Aorta (tissue), 5 donors: ENCODE results near the gene TXNDC16. TPM values are rescaled to one million over a fixed set of nuclear protein-coding genes. Genes with fewer than 3 reads are reported as not detected.

ENCODE experiments used
- ATAC-seq: fragments of 200-7000 bp; cut with Tn5 transposase; one replicate; pipeline ENCODE4 v1.9.1; 2022; ENCODE audit warnings: moderate library complexity; ENCODE audit not compliant: low FRiP score
- DNase-seq, 2 donors: peaks; one replicate each; pipeline ENCODE4 v3.0.0-alpha.2; 2020
- H3K27ac ChIP-seq, 2 donors: one replicate each; pipeline ENCODE4 v1.5.1; 2013; ENCODE audit warnings: low read length in 2 of 2, mild to moderate bottlenecking in 2 of 2, moderate library complexity in 2 of 2, control low read depth in 1 of 2, inconsistent platforms in 1 of 2, low read depth in 1 of 2
- H3K27me3 ChIP-seq, 2 donors: one replicate each; pipeline ENCODE4 v1.6.1; 2013; ENCODE audit warnings: control low read depth in 1 of 2, low read length in 1 of 2, mild to moderate bottlenecking in 1 of 2, moderate library complexity in 1 of 2; ENCODE audit not compliant: insufficient read depth in 2 of 2, control insufficient read depth in 1 of 2
- H3K36me3 ChIP-seq, 2 donors: one replicate each; pipeline ENCODE4 v1.6.1; 2013; ENCODE audit warnings: control low read depth in 1 of 2, low read length in 1 of 2, mild to moderate bottlenecking in 1 of 2; ENCODE audit not compliant: insufficient read depth in 2 of 2, control insufficient read depth in 1 of 2
- H3K4me1 ChIP-seq, 2 donors: one replicate each; pipeline ENCODE4 v1.6.1; 2013; ENCODE audit warnings: low read length in 2 of 2, control low read depth in 1 of 2, mild to moderate bottlenecking in 1 of 2, moderate library complexity in 1 of 2; ENCODE audit not compliant: insufficient read depth in 2 of 2, control insufficient read depth in 1 of 2
- H3K4me3 ChIP-seq, 2 donors: one replicate each; pipeline ENCODE4 v1.5.1; 2013; ENCODE audit warnings: low read length in 2 of 2, control low read depth in 1 of 2, mild to moderate bottlenecking in 1 of 2
- H3K9me3 ChIP-seq: one replicate; pipeline ENCODE4 v1.6.1; 2013; ENCODE audit warnings: mild to moderate bottlenecking, low read length; ENCODE audit not compliant: control insufficient read depth
- WGBS, 2 donors: extraction: QIAGEN DNeasy Blood & Tissue Kit; methylation state at CpG; one replicate each; pipeline ENCODE4 v1.1.7; 2013; 5-methylcytosine and 5-hydroxymethylcytosine counted together
- intact Hi-C, 2 donors: fragments of 100-400 bp; cut with DNase I; formaldehyde crosslinking; loops; one replicate each; pipeline versions ENCODE4 v1.14.2 to v1.15.0; 2022
- polyA plus RNA-seq, 2 donors: library from polyadenylated mRNA; stranded (reverse); fragments of 200-250 nt; gene quantifications; one replicate each; pipeline ENCODE4 v1.2.3, GENCODE V29; 2013
- total RNA-seq, 2 donors: library from RNA; stranded (reverse); fragmentation: NEBNext Ultra II Directional; extraction: Animal tissue kit (Norgen Biotek cat#: 25700); gene quantifications; one replicate each; pipeline ENCODE4 v1.2.1, GENCODE V29; 2021
- donor health status: healthy with polysubstance abuse.
- donor health status: Bipolar disorder and iron deficiency.
- donor health status: DM: no; HTN: no; CAD: no.
- donor health status: DM: no; HTN: no; CAD: no.
- donor health status: DM: yes; HTN: yes; CAD: no.

Gene TXNDC16
- total and polyA plus RNA-seq, 4 donors, result 2.5 to 10.7 (median 9.4) TPM

DNA sequence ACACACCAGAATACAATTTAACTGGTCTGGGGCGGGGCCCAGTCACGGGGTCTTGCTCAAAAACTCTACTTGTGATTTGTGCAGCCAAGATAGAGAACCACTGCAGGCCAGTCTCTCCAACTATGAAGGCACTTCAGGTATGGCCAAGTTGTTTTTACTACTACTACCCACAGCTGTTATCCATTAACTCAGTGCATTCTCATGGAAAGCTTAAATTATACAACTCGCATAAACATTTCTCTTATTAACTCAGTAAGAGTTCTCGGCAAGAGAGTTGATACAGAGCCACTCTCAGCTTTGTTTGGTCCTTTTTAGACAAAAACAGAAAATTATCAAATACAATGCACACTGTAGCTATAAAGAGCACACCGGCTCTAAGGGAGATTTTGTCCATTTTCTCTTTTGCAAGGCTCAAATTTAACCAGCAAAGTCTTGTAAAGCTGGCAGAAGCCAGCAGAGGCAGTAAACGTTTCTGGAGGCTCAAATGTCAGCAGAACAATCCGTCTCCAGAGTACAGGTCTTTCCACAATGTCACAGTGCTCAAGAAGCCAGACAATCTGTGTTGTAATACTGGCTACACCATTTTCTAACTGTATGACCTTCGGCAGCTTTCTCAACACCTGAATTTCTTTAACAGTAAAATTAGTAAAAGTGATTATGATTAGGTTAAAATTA, 152.2 kb downstream of the TXNDC16 start:
- no peaks in the 10 kb centered on the region for H3K4me1 ChIP-seq
- H3K27ac ChIP-seq, result no peak overlapping the region
- no peak for DNase-seq
- peaks cover 3% of the 10 kb centered on the region for H3K9me3 ChIP-seq
- no peaks in the 10 kb centered on the region for H3K36me3 ChIP-seq
- 51 to 57% methylated on average over 8 of the region's 8 CpGs for WGBS, 2 donors
- intact Hi-C loops, result no loop called here
- ATAC-seq, result no peak
- H3K4me3 ChIP-seq, result no peak overlapping the region
- H3K27me3 ChIP-seq, result peaks cover 0 to 2% of the 10 kb centered on the region in 2 donors

DNA sequence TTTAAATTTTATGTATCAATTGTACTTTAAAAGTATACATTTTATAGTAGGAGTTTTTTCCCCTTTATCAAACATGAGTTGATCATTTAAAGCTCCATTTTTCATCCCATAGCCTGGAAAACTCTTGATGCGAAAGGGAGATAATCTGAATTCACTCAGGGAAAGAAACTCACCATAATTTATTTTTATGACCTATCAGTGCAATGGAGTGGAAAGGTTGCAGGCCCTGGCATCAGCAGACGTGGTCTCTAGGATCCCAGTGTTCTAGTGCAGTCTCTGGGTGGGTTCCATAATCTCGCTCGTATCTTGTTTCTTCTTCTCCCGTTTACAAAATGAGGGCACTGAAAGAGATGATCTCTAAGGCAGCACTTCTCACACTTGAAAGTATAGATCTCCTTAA, 153.2 kb downstream of the TXNDC16 start:
- Histone ChIP-seq H3K27me3 (peaks cover 0 to 2% of the 10 kb centered on the region in 2 donors), H3K27ac (no peak overlapping the region), H3K4me3 (no peak overlapping the region), H3K4me1 (no peaks in the 10 kb centered on the region), H3K36me3 (no peaks in the 10 kb centered on the region), H3K9me3 (peaks cover 3% of the 10 kb centered on the region)
- ATAC-seq (no peak), DNase-seq (no peak)
- 91 to 92% methylated on average over 5 of the region's 5 CpGs for WGBS, 2 donors
- intact Hi-C loops, result no loop called here

DNA sequence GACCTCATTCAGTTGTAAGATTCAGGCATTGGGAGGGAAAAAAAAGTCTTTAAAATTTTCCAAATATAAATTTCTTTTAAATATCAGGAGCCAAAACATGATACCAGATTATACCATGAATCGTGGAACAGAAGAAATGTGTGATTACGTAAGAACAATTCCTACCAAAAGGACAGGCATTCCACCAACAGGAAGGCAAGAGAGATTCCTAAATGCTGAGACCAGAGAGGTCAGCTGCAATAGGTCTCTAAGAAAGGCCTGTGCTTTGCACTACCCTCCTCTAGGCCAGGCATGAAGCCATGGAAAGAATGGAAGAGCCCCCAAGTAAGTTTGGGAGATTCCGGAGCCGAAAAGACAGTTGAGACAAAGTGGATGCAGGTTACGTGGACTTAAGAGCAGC, 154.5 kb downstream of the TXNDC16 start:
- ATAC-seq (no peak), DNase-seq (no peak)
- Histone ChIP-seq H3K4me1 (no peaks in the 10 kb centered on the region), H3K27ac (no peak overlapping the region), H3K36me3 (no peaks in the 10 kb centered on the region), H3K4me3 (no peak overlapping the region), H3K27me3 (peaks cover 0 to 2% of the 10 kb centered on the region in 2 donors), H3K9me3 (peaks cover 3% of the 10 kb centered on the region)
- intact Hi-C loops, result no loop called here
- WGBS, 2 donors, result 87 to 96% methylated on average over 5 of the region's 5 CpGs

DNA sequence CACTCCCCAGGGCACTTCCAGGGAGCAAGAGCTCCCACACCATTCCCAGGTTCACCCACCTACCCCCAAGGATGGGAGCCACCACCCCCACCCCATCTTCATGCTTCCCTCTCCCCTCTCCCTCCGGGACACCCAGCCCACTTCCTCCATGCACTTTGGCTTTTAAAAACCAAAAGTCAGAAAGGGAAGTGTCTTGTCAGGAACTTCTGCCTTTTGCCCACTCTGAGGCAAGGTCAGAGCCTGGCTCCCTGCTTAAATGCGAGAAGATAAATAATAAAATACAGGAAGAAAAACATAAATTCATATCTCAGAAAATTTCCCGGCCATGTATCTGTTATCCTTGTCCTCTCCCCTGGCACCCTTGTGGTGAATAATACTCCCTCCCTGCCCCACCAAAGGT, 156.6 kb downstream of the TXNDC16 start:
- 69 to 75% methylated on average over 3 of the region's 3 CpGs for WGBS, 2 donors
- Histone ChIP-seq H3K27ac (no peak overlapping the region), H3K4me1 (no peaks in the 10 kb centered on the region), H3K9me3 (peaks cover 3% of the 10 kb centered on the region), H3K27me3 (peaks cover 0 to 2% of the 10 kb centered on the region in 2 donors), H3K4me3 (no peak overlapping the region), H3K36me3 (no peaks in the 10 kb centered on the region)
- ATAC-seq (no peak), DNase-seq (no peak)
- intact Hi-C loops, result no loop called here

DNA sequence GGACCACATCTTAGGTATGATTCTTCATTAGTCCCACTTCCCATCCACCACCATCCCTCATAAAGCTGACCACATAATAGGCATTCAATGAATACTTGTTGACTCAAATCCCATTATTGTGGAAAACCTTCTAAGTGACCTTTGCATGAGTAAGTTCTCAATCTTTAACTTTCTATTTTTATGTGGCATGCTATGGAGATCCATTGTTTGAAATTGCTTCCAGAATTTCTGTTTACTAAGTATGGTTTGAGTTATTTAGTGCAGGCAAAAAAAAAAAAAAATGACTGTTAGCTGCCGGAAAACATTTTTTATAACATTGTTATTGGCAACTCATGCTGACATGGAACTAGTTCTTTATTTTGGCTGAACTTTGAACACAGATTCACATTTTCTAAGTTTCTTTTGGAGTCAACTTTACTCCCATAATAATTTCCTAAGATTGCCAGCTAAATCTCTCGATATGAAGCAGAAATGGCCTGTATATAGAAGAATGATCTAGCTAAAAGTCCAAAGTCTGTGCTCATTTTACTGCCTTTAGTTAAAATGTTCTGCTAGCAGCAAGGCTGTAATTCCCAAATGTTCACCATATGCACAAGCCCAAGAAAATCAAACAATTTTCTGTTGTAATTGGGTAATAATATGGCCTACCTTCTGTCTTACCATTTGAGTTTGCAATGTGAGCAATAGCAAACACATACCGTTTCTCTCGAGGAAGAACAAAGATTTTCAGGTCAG, 160.3 kb downstream of the TXNDC16 start:
- Histone ChIP-seq H3K27me3 (no peaks in the 10 kb centered on the region), H3K9me3 (peaks cover under 1% of the 10 kb centered on the region), H3K36me3 (no peaks in the 10 kb centered on the region), H3K4me3 (no peak overlapping the region), H3K4me1 (no peaks in the 10 kb centered on the region), H3K27ac (no peak overlapping the region)
- ATAC-seq, result no peak
- DNase-seq, result no peak
- intact Hi-C loops, result no loop called here
- 25 to 30% methylated on average over 4 of the region's 4 CpGs for WGBS, 2 donors

Other genes with a start within 250 kb of the TXNDC16 start
- 1 to 10 TPM; 4.3 to 5.1 TPM for gene PTGER2, start 238.2 kb downstream of the TXNDC16 start, total RNA-seq
- gene PTGER2, start 238.2 kb downstream of the TXNDC16 start, polyA plus RNA-seq, result under 1 TPM; 0.38 to 0.82 TPM
- 1 to 10 TPM in 1 of 2 donors, under 1 TPM in 1; 0.62 to 1.7 TPM for gene GPR137C, start 331 bp upstream of the TXNDC16 start, total RNA-seq
- gene GPR137C, start 331 bp upstream of the TXNDC16 start, polyA plus RNA-seq, result under 1 TPM; 0.13 to 0.28 TPM
- 10 to 100 TPM; 51.4 to 61.8 TPM for gene ERO1A, start 143.1 kb upstream of the TXNDC16 start, total RNA-seq
- gene ERO1A, start 143.1 kb upstream of the TXNDC16 start, polyA plus RNA-seq, result 10 to 100 TPM in 1 of 2 donors, 1 to 10 TPM in 1; 7.5 to 10.6 TPM
- gene PSMC6, start 154.7 kb upstream of the TXNDC16 start, total RNA-seq, result 10 to 100 TPM; 76.3 to 78.3 TPM
- 100 to 1,000 TPM in 1 of 2 donors, 10 to 100 TPM in 1; 87.9 to 107 TPM for gene PSMC6, start 154.7 kb upstream of the TXNDC16 start, polyA plus RNA-seq
- gene STYX, start 177.7 kb upstream of the TXNDC16 start, total RNA-seq, result 10 to 100 TPM; 14.3 to 15.5 TPM
- 10 to 100 TPM in 1 of 2 donors, 1 to 10 TPM in 1; 5.3 to 12.8 TPM for gene STYX, start 177.7 kb upstream of the TXNDC16 start, polyA plus RNA-seq
- 10 to 100 TPM; 17.6 to 32.4 TPM for gene GNPNAT1, start 239.1 kb upstream of the TXNDC16 start, total RNA-seq
- 10 to 100 TPM in 1 of 2 donors, 1 to 10 TPM in 1; 9.8 to 16.3 TPM for gene GNPNAT1, start 239.1 kb upstream of the TXNDC16 start, polyA plus RNA-seq